NCI-H748 (cell line): Measurements from ENCODE around the gene TMEM17.

ENCODE experiments used
- DNase-seq: peaks from one replicate; lab custom pipeline; 2025; ENCODE audit not compliant: unreplicated experiment; lab: John Stamatoyannopoulos, UW

Gene TMEM17

DNA sequence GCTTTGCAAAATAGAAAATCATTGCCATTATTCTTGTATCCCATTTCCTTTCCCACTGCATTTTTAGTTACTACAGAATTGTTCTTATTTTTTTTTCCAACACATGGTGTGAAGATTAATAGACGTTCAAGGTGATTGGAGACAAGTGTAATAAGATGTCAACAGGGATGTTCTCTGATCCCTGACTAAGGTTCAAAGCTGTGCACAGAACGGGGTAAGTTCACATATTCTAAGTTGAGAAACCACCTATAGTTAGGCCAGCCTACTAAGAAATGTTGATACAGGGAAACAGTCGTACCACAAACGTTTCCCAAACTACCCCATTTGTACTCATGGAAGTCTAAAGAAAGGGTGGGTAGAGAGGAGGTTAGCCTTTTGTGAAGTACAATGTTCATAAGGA, 6.4 kb upstream of the TMEM17 start:
- DNase-seq = no peak

DNA sequence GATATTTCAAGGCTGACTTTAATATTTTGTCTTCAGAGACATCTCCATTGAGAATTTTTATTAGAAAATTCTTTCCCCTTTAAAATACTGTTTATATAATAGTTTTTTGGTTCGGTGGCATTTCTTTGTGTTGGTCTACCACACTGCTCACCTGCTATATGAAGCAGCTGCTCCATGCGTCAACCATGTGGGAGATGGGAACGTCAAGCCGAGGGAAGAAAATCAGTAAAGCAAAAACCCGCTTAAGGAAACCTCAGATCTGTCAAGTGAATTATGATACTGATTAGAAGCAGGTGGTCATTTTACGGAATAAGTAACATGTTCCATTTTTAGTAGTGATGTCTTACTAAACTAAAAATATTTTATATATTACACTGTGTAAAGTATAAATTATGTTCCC, 5.6 kb upstream of the TMEM17 start:
- DNase-seq = no peak

DNA sequence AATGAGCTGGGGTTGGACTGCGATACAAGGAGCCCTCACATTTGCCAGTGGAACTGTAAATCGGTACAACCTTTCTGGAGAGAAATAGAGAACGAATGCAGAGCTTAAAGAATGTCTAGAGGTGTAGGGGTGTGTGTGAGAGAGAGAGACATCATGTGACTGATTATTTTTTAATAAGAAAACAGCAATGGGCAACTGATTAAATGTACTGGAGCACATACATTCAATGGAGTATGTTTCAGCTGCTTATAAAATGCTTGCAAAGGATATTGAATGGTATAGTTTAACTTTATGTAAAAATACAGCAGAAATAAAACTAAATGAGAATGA, 391 bp upstream of the TMEM17 start:
- no peak for DNase-seq

DNA sequence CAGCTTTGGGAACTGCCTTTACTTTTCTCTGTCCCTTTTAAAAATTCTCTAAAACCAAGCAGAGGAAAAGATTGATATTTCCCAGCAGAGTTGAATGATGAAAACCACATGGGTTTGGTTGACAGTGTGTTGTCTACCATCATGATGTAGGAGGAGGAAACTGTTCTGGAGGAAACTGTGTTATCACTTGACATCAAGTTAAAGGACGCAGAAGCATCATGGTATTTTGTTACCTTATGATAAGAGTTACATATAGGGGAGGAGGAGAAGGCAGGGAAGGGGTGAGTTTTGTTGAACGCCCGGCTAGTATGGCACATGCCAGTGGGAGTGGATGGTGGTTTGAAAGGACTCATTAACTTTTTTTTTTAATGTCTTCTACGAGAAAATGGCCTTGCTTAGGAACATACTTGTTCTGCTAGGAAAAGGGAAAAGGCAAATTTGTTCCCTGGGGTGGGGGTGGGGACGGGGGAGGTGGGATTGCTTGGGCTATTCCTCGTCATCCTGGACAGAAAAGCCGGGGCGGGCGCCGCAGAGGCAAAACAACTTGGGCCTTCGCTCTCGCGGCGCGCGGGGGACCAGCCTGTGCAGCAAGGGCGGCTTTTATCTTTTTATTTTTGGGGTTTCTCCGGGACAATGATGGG, 766 bp downstream of the TMEM17 start:
- peak; percentile 36 for DNase-seq

DNA sequence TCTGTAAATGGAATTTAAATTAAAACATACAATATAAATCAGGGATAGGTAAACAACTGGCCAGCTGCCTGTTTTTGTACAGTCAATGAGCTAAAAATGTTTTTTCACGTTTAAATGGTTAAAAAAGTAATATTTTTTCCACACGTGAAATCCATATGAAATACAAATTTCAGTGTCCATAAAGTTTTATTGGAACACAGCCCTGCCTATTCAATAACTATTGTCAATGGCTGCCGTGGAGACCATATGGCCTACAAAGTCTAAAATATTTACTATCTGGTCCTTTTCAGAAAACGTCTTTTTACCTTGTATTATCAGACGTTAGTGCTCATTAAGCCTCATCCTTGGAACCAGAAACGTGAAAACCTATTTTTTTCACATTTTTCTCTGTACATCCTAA, 1.3 kb downstream of the TMEM17 start:
- peak; percentile 9 for DNase-seq

DNA sequence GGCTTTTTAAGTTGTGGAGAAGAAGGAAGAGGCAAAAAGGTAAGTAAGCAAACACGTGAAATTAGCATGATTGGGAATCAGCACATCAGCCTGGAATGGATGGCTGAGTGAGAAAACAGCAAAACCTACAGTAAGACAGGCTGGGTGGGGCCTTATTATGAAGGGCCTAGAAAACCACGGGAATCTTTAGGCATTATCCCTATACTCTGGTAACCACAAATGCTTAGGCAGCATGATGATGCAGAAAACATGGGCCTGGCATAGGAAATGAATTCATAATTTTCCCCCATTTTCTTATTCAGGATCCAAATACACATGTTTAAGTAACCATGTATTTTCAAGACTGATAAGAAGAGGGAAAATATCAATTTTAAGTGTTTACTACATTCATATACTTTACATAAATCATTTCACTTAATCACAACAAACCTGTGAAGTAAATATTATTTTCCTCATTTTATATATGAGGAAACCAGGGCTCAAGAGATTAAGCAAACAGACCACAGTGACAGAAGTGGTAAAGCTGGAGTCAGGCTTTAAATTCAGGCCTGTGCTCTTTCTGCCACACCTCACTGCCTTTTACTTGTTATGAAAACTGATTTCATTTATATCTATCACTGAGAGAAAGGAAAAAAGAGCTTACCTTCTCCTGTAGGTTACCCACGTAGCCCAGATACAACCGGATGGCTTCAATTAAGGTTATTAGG, 4.0 kb downstream of the TMEM17 start:
- DNase-seq = peak; percentile 0

DNA sequence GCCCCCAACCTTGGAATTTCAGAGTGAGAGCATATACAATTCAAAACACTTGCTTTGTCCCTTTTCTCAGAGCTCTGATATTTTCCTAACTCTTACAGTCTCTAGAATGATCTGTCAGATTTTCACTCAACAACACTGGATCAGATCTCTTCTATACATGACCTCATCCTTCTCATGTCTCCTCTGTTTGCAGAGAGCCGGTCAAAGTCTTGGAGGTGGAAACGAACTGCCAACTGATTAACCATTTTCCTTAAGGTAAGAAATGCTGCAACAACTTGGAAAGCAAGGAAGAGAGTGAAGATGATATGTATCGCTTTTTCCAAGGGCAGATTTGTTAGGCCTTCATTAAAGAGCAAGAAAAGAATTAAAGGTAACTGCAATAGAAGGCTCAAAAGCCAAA, 4.9 kb downstream of the TMEM17 start:
- DNase-seq = no peak

DNA sequence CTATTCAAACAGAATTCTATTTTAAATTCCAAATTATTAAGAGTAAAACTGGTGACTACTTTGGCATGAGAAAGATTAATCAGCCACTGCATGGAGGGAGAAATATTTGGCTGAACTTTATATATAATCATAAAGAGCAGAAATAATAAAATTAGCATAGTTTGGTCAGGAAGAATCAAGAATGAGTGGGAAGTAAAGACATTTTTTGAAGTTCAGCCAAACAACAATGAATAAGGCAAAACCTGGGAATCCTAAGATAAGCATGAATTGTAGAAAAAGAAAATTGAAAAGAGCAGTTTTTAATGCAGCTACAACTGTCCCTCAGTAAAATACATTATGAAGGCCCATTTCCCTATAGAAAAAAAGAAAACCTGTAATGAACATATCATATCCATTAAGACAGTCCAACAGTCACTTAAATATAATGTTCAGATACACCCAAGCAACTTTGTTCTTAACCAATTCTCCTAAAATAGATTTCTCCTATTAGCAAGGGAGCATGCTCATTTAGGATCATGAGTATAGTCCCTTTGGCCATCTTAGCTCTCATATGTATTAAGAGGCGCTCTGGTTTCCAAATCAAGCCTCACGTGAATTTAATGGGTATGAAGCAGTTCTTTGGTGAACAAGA, 6.5 kb downstream of the TMEM17 start:
- DNase-seq = no peak

DNA sequence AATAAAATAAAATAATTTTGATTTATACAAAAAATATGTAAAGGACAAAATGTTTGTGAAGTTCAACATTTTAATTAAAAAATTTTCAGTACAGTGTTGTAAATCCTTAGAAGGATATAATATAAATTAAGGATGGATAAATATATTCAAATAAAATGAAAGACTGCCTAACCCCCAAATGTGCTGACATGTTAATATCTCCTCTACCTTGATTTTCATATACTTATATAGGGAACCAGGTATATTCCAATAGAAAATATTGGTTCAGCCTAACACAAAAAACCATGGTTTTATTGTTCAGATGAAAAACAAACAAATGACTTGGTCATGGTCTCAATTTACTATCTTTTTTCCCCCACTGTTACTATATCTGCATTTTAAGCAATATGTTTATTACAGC, 7.3 kb downstream of the TMEM17 start:
- no peak for DNase-seq

DNA sequence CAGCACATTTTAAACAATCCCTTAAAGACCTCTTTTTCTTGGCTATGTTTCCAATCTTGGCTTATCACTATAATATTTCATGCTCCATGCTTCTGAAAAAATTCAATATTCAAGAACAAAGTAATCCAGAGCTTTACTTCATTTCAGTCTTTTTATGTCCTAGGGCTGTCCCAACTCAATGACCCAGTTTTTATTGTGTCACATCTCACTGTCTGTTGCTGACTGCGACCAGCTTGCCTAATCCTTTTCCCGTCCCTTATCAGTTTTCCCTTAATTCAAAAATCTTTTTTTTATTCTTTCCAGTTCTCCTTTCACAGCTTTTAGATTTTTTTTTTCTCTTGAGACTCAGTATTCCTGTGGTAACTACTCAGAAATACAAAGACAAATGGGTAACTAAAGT, 10.2 kb downstream of the TMEM17 start:
- no peak for DNase-seq

DNA sequence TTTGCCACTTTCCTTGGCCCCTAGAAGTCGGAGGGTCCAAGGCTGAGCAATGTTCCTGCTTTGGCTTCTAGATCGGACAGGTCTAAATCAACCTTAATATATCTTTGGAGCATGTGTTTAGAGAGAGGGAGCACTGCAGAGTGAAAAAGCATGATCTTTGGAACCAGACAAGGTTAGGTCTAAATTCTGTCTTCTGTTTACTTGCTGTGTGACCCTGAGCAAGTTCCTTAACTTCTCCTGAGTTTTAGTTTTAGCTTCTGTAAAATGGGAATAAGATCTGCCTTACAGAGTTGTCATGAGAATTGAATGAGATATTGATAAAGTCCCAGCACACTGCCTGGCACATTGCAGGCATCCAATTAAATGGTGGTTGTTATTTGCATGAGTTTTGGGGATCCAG, 13.9 kb downstream of the TMEM17 start:
- no peak for DNase-seq

DNA sequence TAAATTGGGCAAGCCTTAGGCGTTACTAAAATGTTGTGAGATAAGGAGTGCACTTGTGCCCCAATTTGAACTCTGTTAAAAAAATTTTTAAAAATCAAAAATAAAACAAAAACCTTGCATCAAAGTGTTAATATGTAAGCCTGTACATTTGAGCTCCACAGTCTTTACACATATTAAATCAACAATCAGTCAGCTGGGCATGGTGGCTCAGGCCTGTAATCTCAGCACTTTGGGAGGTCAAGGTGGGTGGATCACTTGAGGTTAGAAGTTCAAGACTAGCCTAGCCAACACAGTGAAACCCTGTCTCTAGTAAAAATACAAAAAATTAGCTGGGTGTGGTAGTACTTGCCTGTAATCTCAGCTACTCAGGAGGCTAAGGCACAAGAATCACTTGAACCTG, 16.3 kb downstream of the TMEM17 start:
- no peak for DNase-seq

DNA sequence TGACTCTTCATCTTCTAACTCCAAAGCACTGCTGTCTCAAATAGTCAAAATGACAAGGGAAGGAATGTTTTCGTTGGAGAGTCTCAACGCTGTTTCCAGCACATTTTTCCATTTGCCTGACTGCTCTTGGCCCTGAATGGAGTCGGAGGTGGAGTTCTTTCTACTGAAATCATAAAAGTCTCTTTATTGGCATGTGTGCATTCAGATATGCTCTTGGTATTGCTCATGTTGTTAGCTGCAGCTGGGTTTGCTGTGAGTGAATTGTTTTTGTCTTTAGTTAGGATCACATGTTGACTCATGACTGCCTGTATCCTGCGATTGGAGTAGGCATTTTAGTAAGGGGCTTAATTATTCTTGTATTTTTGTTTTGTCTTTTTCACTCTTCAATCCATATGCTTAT, 16.8 kb downstream of the TMEM17 start:
- no peak for DNase-seq

DNA sequence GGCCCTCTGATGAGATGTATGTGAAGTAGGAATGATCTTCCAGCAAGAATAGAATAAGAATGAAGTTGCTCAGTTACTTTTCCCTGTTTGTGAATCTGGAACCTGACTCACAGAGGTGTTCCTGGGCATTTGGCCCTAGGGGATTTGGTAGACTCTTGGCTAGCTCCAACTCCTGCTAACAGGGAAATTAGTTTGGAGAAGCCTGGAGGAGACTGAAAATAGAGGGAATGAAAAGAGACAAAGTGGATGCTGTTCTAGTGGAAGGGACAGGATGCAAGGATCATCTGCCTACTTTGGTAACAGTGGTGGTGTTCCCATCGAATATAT, 19.6 kb downstream of the TMEM17 start:
- DNase-seq = no peak

DNA sequence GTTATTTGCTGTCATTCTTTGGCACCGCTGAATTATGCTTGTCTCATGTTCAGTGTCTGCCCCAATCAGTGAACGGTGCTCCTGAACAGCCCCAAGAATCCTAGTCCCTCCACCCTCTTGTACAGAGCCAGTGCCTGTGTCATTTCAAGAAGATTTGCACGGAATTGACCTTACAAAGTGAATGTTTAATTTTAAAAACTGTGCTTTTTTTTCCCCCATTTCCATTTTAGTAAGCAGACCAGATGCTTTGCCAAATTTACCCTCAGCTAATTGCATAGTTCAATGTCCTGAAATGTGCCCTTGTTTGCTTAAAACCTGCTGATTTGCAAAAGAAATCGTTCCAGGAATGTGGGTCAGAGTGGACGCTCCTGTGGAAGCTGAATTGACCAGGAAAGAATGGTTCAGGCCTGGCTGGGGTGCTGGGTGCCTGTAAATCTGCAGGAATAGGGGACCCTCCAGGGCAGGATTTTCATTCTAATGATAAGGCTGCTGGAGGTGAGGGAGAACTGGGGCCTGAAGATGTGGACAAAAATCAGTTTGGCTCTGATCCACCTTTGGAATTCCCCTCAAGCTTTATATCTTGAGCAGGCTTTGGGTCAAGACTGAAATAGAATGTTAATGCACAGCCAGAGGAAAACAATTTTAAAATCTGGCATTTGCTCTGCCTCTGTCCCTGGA, 20.1 kb downstream of the TMEM17 start:
- no peak for DNase-seq

DNA sequence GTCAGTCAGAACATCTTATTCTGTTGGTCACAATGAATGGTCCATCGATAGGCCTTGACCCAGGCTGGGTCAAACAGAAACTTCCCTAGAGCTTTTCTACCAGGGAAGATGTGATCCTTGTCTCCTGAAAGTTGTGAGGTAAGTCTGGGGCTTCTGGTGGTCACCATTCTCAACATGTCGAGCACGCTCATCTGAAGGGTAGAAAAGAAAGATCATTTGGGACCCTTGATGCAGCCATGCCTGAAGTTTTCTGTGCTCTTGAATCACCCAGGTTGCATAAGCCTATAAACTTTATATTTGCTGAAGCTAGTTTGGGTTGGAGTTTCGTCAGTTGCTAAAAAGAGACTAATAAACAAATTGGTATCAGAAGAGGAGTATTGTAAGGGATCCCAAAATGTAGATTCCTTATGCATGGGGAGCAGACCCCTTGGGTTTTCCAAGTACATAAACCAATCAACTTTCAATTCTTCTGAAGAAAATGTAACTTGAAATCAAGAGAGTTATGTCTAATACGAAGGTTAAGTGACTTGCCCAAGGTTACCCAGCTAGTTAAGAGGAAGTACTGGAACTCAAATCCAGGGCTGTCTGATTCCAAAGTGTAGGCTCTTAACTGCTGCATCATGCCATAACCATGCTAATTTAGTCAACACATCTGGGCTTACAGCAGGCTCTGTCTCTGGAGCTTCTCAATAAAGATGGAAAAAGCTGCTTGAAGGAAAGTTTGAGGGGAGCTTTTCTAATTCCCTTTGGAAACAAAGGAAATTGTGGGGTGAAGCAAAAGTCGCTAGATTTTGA, 23.2 kb downstream of the TMEM17 start:
- no peak for DNase-seq

DNA sequence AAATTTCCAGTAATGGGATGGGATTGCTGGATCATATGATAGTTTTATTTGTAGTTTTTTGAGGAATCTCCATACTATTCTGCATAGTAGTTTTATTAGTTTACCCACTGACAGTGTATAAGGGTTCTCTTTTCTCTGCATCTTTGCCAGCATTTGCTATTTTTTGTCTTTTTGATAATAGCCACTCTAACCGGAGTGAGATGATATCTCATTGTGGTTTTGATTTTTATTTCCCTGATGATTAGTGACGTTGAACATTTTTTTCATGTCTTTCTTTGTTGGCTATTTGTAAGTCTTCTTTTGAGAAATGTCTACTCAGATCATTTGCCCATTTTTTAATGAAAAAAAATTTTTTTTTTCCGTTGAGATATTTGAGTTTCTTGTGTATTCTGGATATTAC, 26.1 kb downstream of the TMEM17 start:
- no peak for DNase-seq

DNA sequence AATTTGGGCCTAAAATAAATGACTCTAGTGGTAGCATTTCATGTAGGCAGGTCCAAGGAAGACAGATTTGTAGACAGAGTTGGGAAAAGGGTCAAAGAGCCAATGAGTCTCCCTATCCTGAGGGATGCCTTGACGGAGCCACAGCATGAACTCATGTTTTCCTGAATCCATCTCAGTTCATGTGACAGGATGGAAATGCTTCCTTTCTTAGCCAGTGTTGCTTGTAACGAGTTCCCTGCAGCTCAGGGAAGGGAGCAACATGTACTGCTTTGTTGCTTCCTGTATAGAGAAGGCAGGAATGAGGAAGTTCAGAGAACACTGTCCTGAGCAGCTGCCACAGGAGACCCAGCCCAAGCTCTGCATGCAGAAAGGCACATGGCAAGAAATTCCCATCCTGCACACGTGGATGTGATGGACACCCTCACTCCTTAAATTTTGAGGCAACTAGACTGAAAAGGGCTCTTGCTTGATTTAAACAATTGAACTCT, 27.9 kb downstream of the TMEM17 start:
- no peak for DNase-seq

DNA sequence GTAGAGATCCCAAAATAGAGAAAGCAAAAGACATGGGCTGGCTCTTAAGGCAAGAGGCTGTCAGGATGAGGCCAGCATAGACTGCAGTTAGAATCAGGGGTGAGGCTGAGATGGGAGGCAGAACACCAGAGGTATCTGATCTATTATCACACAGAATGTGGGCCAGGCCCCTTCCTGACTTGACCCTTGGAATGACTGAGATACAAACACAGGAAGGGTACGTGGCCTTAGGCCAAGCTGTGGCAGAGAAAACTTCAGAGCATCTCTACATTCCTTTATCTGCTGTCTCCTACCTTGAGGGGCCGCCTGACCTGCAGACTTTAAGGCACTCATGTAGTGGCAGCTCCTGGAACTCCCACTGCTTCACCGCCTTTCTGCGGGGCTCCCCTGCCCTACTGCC, 28.4 kb downstream of the TMEM17 start:
- DNase-seq = no peak

DNA sequence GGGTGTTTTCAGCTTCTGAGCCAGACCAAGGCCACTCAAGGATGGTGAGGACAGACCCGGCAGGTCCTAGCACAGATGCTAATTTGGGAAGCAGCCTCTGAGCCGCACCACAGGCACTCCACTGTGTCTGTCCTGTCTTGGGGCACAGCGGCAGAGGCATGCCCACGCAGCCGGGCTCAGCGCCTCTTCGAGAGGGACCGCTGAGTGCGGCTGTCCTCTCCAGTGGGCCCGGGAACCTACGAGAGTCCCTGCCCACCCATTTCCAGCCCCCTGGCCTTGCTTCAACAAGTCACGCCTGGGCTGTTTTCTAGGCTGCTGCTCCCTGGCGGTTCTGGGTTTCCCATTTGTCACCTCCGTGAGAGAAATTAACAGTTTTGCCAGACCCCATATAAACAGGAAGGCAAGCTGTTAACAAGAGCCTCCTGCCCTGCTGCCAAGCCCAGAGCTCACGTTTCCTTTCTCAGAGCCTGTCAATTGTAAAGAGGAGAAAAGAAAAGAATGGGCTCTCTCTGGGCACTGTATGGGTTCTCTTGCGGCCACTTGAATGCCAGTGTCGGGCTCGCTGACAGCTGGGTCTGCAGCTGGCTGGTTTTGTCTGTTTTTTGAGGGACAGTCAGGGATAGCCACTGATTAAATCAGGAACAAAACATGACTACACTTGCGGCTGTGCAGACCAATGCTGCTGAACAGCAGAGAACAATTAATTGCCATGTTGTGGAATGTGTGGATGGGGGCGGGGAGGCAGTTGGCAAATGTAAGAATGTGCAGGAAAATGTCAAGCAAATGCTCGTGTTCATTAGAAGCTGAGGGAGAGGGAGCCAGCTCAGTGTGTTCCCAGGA, 30.6 kb downstream of the TMEM17 start:
- DNase-seq = peak; percentile 1
